Neural progenitor cell (in vitro differentiated cells): ENCODE data around the gene VAV3.
"Not testable (repeated sequence)": the region's sequence is repeated elsewhere in the genome, so short reads cannot be mapped to it uniquely, and the experiment has no call there.

Experiments used
- EZH2 ChIP-seq: fragments of 200-600 bp; sonication (generic); IDR thresholded peaks from 2 replicates; pipeline ENCODE4 v1.6.1; 2017; ENCODE audit warnings: antibody characterized with exemption, mild to moderate bottlenecking, moderate library complexity
- TF ChIP-seq, protein P1 (sequence below): fragments of 200-600 bp; sonication (generic); IDR thresholded peaks from 2 replicates; pipeline ENCODE4 v1.5.1; 2017; ENCODE audit warnings: antibody characterized with exemption, mild to moderate bottlenecking

DNA sequence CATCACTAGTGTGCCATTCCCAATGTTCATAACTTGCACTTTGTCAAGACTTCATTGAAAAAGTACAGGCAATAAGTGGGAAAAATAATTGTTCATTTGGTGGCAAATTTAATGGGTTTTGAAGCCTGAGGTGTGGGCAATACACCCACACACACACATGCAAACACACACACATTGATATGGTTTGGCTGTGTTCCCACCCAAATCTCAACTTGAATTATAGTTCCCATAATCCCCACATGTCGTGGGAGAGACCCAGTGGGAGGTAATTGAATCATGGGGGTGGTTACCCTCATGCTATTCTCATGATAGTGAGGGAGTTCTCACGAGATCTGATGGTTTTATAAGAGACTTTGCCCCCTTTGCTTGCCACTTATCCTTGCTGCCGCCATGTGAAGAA, 39.9 kb upstream of the VAV3 start:
- TF ChIP-seq, protein P1, sequence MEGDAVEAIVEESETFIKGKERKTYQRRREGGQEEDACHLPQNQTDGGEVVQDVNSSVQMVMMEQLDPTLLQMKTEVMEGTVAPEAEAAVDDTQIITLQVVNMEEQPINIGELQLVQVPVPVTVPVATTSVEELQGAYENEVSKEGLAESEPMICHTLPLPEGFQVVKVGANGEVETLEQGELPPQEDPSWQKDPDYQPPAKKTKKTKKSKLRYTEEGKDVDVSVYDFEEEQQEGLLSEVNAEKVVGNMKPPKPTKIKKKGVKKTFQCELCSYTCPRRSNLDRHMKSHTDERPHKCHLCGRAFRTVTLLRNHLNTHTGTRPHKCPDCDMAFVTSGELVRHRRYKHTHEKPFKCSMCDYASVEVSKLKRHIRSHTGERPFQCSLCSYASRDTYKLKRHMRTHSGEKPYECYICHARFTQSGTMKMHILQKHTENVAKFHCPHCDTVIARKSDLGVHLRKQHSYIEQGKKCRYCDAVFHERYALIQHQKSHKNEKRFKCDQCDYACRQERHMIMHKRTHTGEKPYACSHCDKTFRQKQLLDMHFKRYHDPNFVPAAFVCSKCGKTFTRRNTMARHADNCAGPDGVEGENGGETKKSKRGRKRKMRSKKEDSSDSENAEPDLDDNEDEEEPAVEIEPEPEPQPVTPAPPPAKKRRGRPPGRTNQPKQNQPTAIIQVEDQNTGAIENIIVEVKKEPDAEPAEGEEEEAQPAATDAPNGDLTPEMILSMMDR, result not testable (repeated sequence)
- TF ChIP-seq EZH2, result not testable (repeated sequence)
